MM.1S (cell line): ENCODE measurements around the gene HPS5.
A peak's percentile ranks its signal among the peaks of the same experiment; 100 is the strongest.

Source experiments
- DNase-seq: peaks from one replicate; pipeline ENCODE4 v3.0.0-alpha.2; 2015
- H2AFZ ChIP-seq: fragments of 300-600 bp; sonication (generic); 2 replicates; pipeline ENCODE4 v1.6.0; 2016; ENCODE audit warnings: antibody characterized with exemption, low read length
- H3F3A ChIP-seq: fragments of 300-600 bp; sonication (generic); 2 replicates; pipeline ENCODE4 v1.6.1; 2016; ENCODE audit warnings: mild to moderate bottlenecking, antibody characterized with exemption, low read length, moderate library complexity, mixed read lengths; ENCODE audit not compliant: insufficient read depth
- H3K27ac ChIP-seq: fragments of 300-600 bp; sonication (generic); 2 replicates; pipeline ENCODE4 v1.5.1; 2016; ENCODE audit warnings: mild to moderate bottlenecking, low read length
- H3K27me3 ChIP-seq: fragments of 300-600 bp; sonication (generic); replicated peaks from 2 replicates; pipeline ENCODE4 v1.6.0; 2016; ENCODE audit warnings: low read length; ENCODE audit not compliant: insufficient read depth
- H3K36me3 ChIP-seq: fragments of 300-600 bp; sonication (generic); replicated peaks from 2 replicates; pipeline ENCODE4 v1.6.1; 2016; ENCODE audit warnings: mild to moderate bottlenecking, low read length, mixed read lengths; ENCODE audit not compliant: insufficient read depth
- H3K4me1 ChIP-seq: fragments of 300-600 bp; sonication (generic); 2 replicates; pipeline ENCODE4 v1.6.1; 2016; ENCODE audit warnings: low read length, mixed read lengths
- H3K4me2 ChIP-seq: fragments of 300-600 bp; sonication (generic); 2 replicates; pipeline ENCODE4 v1.6.0; 2016; ENCODE audit warnings: low read depth, low read length
- H3K4me3 ChIP-seq: fragments of 300-600 bp; sonication (generic); 2 replicates; pipeline ENCODE4 v1.5.1; 2016; ENCODE audit warnings: low read length, mixed read lengths
- H3K79me2 ChIP-seq: fragments of 300-600 bp; sonication (generic); 2 replicates; pipeline ENCODE4 v1.6.1; 2016; ENCODE audit warnings: mixed run types, low read length, mixed read lengths
- H3K9ac ChIP-seq: fragments of 300-600 bp; sonication (generic); 2 replicates; pipeline ENCODE4 v1.6.1; 2016; ENCODE audit warnings: low read length, mixed read lengths
- H3K9me2 ChIP-seq: fragments of 300-600 bp; sonication (generic); replicated peaks from 2 replicates; pipeline ENCODE4 v1.6.1; 2016; ENCODE audit warnings: mild to moderate bottlenecking, low read length, mixed read lengths; ENCODE audit not compliant: insufficient read depth
- H3K9me3 ChIP-seq: fragments of 300-600 bp; sonication (generic); replicated peaks from 2 replicates; pipeline ENCODE4 v1.6.1; 2016; ENCODE audit warnings: mild to moderate bottlenecking, low read length, mixed read lengths; ENCODE audit not compliant: insufficient read depth
- H4K20me1 ChIP-seq: fragments of 300-600 bp; sonication (generic); 2 replicates; pipeline ENCODE4 v1.6.1; 2016; ENCODE audit warnings: mild to moderate bottlenecking, low read length, moderate library complexity, mixed read lengths; ENCODE audit not compliant: insufficient read depth
- EZH2 ChIP-seq: fragments of 300-600 bp; sonication (generic); optimal IDR thresholded peaks from 2 replicates; pipeline ENCODE3; 2017; ENCODE audit warnings: low read depth, mild to moderate bottlenecking, antibody characterized with exemption, low read length, mixed read lengths
- EZH2phosphoT487 ChIP-seq: fragments of 300-600 bp; sonication (generic); IDR thresholded peaks from 2 replicates; pipeline ENCODE4 v1.6.1; 2018; ENCODE audit warnings: antibody characterized with exemption, low read length
- TF ChIP-seq, protein P1 (sequence below): fragments of 300-600 bp; sonication (generic); IDR thresholded peaks from 2 replicates; pipeline ENCODE4 v1.5.1; 2016; ENCODE audit warnings: antibody characterized with exemption, low read length, mixed read lengths

Gene HPS5

DNA sequence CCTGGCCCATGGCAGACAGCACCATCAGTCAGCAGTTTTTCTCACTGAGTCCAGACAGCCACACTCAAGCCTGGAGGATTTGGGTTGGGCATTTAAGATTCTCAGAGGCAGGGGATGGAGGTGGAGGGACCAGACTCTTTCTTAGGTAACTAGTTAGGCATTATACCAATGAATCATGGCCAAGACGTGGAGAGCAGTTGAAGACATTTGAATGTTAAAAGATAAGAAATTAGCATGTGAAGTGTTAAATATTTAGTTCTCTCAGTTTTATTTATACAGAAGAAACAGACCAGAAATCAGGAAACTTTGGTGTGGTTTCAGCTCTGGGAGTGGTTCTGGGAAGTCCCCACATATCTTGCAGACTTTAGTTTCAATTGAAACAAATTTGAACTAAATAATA is 10.4 kb upstream of the HPS5 start:
- H3K9me2 ChIP-seq: no peaks in the 10 kb centered on the region
- H3K79me2 ChIP-seq: peaks cover 84% of the 10 kb centered on the region
- H3K27ac ChIP-seq: peak overlapping the region; percentile 82
- H3K36me3 ChIP-seq: peaks cover 17% of the 10 kb centered on the region; the same call in 1 of the 2 replicates
- H4K20me1 ChIP-seq: no peaks in the 10 kb centered on the region
- peaks cover 46% of the 10 kb centered on the region for H3F3A ChIP-seq
- peak overlapping the region; percentile 24; the same call in 1 of the 2 replicates for H3K9ac ChIP-seq
- H3K27me3 ChIP-seq: no peaks in the 10 kb centered on the region
- H3K4me2 ChIP-seq: peak overlapping the region; percentile 81
- H3K4me3 ChIP-seq: peak overlapping the region; percentile 28; the same call in 1 of the 2 replicates
- H3K4me1 ChIP-seq: peaks cover 64% of the 10 kb centered on the region
- peak; percentile 65 for DNase-seq
- TF ChIP-seq, protein P1, sequence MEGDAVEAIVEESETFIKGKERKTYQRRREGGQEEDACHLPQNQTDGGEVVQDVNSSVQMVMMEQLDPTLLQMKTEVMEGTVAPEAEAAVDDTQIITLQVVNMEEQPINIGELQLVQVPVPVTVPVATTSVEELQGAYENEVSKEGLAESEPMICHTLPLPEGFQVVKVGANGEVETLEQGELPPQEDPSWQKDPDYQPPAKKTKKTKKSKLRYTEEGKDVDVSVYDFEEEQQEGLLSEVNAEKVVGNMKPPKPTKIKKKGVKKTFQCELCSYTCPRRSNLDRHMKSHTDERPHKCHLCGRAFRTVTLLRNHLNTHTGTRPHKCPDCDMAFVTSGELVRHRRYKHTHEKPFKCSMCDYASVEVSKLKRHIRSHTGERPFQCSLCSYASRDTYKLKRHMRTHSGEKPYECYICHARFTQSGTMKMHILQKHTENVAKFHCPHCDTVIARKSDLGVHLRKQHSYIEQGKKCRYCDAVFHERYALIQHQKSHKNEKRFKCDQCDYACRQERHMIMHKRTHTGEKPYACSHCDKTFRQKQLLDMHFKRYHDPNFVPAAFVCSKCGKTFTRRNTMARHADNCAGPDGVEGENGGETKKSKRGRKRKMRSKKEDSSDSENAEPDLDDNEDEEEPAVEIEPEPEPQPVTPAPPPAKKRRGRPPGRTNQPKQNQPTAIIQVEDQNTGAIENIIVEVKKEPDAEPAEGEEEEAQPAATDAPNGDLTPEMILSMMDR: no peak
- no peak for TF ChIP-seq EZH2
- TF ChIP-seq EZH2phosphoT487: no peak
- H2AFZ ChIP-seq: no peak overlapping the region
- H3K9me3 ChIP-seq: no peaks in the 10 kb centered on the region

- no peak overlapping the region for H3K4me3 ChIP-seq
- peaks cover 46% of the 10 kb centered on the region for H3F3A ChIP-seq
- peaks cover 86% of the 10 kb centered on the region for H3K79me2 ChIP-seq
- H3K9me2 ChIP-seq: no peaks in the 10 kb centered on the region
- no peak overlapping the region for H3K4me2 ChIP-seq
- no peak overlapping the region for H2AFZ ChIP-seq
- H3K27me3 ChIP-seq: no peaks in the 10 kb centered on the region
- no peaks in the 10 kb centered on the region for H3K9me3 ChIP-seq
- no peak for DNase-seq
- H3K36me3 ChIP-seq: peaks cover 17% of the 10 kb centered on the region; the same call in 1 of the 2 replicates
- TF ChIP-seq, protein P1: no peak
- TF ChIP-seq EZH2phosphoT487: no peak
- no peak for TF ChIP-seq EZH2
- H3K27ac ChIP-seq: peak overlapping the region; percentile 0; the same call in 1 of the 2 replicates
- H3K4me1 ChIP-seq: peaks cover 64% of the 10 kb centered on the region
- no peaks in the 10 kb centered on the region for H4K20me1 ChIP-seq
- H3K9ac ChIP-seq: no peak overlapping the region
These were observed 9.0 kb upstream of the HPS5 start for GRCh38 chr11:18330921-18331320.

DNA sequence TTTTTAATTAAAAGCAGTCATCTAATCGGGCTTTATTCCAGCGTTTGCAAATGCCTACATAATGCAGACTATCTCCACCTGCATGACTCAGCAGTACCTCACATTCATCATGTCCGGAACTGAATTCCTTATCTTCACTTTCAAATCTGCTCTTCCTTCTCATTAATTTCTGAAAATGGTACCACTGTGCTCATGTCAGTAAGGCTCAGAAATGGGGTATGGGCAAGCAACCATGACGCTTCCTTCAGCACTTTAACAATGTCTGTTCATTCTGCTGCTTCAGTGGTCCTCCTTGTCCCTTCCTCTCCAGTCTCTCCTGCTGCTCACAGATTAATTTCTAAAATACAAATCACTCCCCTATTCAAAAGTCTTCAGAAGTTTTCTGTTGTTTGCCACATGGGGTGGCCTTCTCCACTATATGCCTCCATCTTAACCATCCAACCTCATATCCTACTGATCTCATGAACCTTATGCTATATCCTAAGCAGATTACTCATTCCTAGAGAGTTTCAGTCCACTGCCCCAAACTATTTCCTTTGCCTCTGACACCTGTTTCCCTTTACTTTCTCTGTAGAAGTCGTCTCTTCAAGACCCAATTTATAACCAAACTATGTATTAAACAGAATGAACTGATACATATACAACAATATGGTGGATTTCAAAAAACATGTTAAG is 7.4 kb upstream of the HPS5 start:
- no peak overlapping the region for H3K27ac ChIP-seq
- no peaks in the 10 kb centered on the region for H4K20me1 ChIP-seq
- peaks cover 58% of the 10 kb centered on the region for H3K4me1 ChIP-seq
- H3K4me2 ChIP-seq: no peak overlapping the region
- no peaks in the 10 kb centered on the region for H3K9me2 ChIP-seq
- H3K27me3 ChIP-seq: no peaks in the 10 kb centered on the region
- no peak for DNase-seq
- H3K79me2 ChIP-seq: peaks cover 90% of the 10 kb centered on the region
- no peak for TF ChIP-seq EZH2phosphoT487
- no peak for TF ChIP-seq EZH2
- TF ChIP-seq, protein P1: no peak
- peaks cover 13% of the 10 kb centered on the region; the same call in 1 of the 2 replicates for H3K36me3 ChIP-seq
- H3K4me3 ChIP-seq: no peak overlapping the region
- H3K9me3 ChIP-seq: no peaks in the 10 kb centered on the region
- peaks cover 30% of the 10 kb centered on the region for H3F3A ChIP-seq
- no peak overlapping the region for H3K9ac ChIP-seq
- no peak overlapping the region for H2AFZ ChIP-seq
